Loucy (cell line): ENCODE measurements around the gene CSGALNACT2.

ENCODE experiments used
- H2AFZ ChIP-seq: fragments of 200-600 bp; sonication (generic); 2 replicates; pipeline ENCODE4 v1.6.0; 2016; ENCODE audit warnings: antibody characterized with exemption, mild to moderate bottlenecking, low read length, moderate library complexity
- H3F3A ChIP-seq: fragments of 200-600 bp; 2 replicates; pipeline ENCODE4 v1.6.0; 2016; ENCODE audit warnings: antibody characterized with exemption, low read depth, mild to moderate bottlenecking
- H3K27me3 ChIP-seq: fragments of 200-600 bp; sonication (generic); 2 replicates; pipeline ENCODE4 v1.6.1; 2014; ENCODE audit warnings: low read length, mild to moderate bottlenecking; ENCODE audit not compliant: insufficient read depth, poor library complexity, severe bottlenecking
- H3K36me3 ChIP-seq: fragments of 200-600 bp; sonication (generic); 2 replicates; pipeline ENCODE4 v1.6.1; 2016; ENCODE audit warnings: low read length; ENCODE audit not compliant: insufficient read depth
- H3K4me1 ChIP-seq: fragments of 200-600 bp; sonication (generic); 2 replicates; pipeline ENCODE4 v1.5.1; 2014; ENCODE audit warnings: low read length, mild to moderate bottlenecking; ENCODE audit not compliant: insufficient read depth, poor library complexity, severe bottlenecking
- H3K4me2 ChIP-seq: fragments of 200-600 bp; sonication (generic); 2 replicates; pipeline ENCODE4 v1.6.0; 2014; ENCODE audit warnings: antibody characterized with exemption, low read length, low read depth, mild to moderate bottlenecking; ENCODE audit not compliant: poor library complexity, severe bottlenecking
- H3K4me3 ChIP-seq: fragments of 200-600 bp; sonication (generic); 2 replicates; pipeline ENCODE4 v1.5.1; 2014; ENCODE audit warnings: low read length, mild to moderate bottlenecking, mixed read lengths; ENCODE audit not compliant: poor library complexity, severe bottlenecking
- H3K79me2 ChIP-seq: fragments of 200-600 bp; sonication (generic); 2 replicates; pipeline ENCODE4 v1.6.1; 2014; ENCODE audit warnings: low read length; ENCODE audit not compliant: insufficient read depth
- H3K9ac ChIP-seq: fragments of 200-600 bp; sonication (generic); 2 replicates; pipeline ENCODE4 v1.6.0; 2014; ENCODE audit warnings: mild to moderate bottlenecking, low read depth, low read length, moderate library complexity; ENCODE audit not compliant: poor library complexity, severe bottlenecking
- H3K9me2 ChIP-seq: fragments of 200-600 bp; sonication (generic); replicated peaks from 2 replicates; pipeline ENCODE4 v1.6.1; 2016; ENCODE audit warnings: low read depth, low read length, mixed read lengths
- H3K9me3 ChIP-seq: fragments of 200-600 bp; sonication (generic); 2 replicates; pipeline ENCODE4 v1.6.1; 2014; ENCODE audit warnings: mild to moderate bottlenecking, antibody characterized with exemption, low read length, low read depth; ENCODE audit not compliant: insufficient read depth
- H4K20me1 ChIP-seq: fragments of 200-600 bp; sonication (generic); 2 replicates; pipeline ENCODE4 v1.6.0; 2014; ENCODE audit warnings: antibody characterized with exemption, low read length, mild to moderate bottlenecking; ENCODE audit not compliant: insufficient read depth, poor library complexity, severe bottlenecking
- CTCF ChIP-seq: fragments of 200-600 bp; sonication (generic); conservative IDR thresholded peaks from 2 replicates; pipeline ENCODE4 v1.5.1; 2014; ENCODE audit warnings: mild to moderate bottlenecking, antibody characterized with exemption, low read length
- EZH2phosphoT487 ChIP-seq: fragments of 200-600 bp; IDR thresholded peaks from 2 replicates; pipeline ENCODE4 v1.6.1; 2018; ENCODE audit warnings: antibody characterized with exemption, mild to moderate bottlenecking, moderate library complexity, borderline replicate concordance

CSGALNACT2 gene

GRCh38 chr10:43110338-43111071 is 27.7 kb upstream of the CSGALNACT2 start:
- no peaks in the 10 kb centered on the region for H3K9me3 ChIP-seq
- no peak for TF ChIP-seq CTCF
- no peak for TF ChIP-seq EZH2phosphoT487
- H2AFZ ChIP-seq: no peak overlapping the region
- no peak overlapping the region for H3K4me3 ChIP-seq
- no peak overlapping the region for H3K4me2 ChIP-seq
- no peaks in the 10 kb centered on the region for H3K79me2 ChIP-seq
- no peaks in the 10 kb centered on the region for H3F3A ChIP-seq
- H3K36me3 ChIP-seq: no peaks in the 10 kb centered on the region
- no peaks in the 10 kb centered on the region for H4K20me1 ChIP-seq
- no peaks in the 10 kb centered on the region for H3K27me3 ChIP-seq
- H3K4me1 ChIP-seq: peaks cover 12% of the 10 kb centered on the region
- H3K9me2 ChIP-seq: no peaks in the 10 kb centered on the region
- no peak overlapping the region for H3K9ac ChIP-seq

GRCh38 chr10:43111101-43111500 is 27.1 kb upstream of the CSGALNACT2 start:
- Histone ChIP-seq H3K4me2 (no peak overlapping the region), H3K27me3 (no peaks in the 10 kb centered on the region), H3K36me3 (no peaks in the 10 kb centered on the region), H3K9me3 (no peaks in the 10 kb centered on the region), H2AFZ (no peak overlapping the region), H3K79me2 (no peaks in the 10 kb centered on the region), H3K4me1 (peaks cover 7% of the 10 kb centered on the region), H3F3A (no peaks in the 10 kb centered on the region), H3K4me3 (no peak overlapping the region), H4K20me1 (no peaks in the 10 kb centered on the region), H3K9ac (no peak overlapping the region), H3K9me2 (no peaks in the 10 kb centered on the region)
- TF ChIP-seq EZH2phosphoT487: no peak
- no peak for TF ChIP-seq CTCF

- H3K36me3 ChIP-seq: no peaks in the 10 kb centered on the region
- no peak overlapping the region for H2AFZ ChIP-seq
- no peak overlapping the region for H3K9ac ChIP-seq
- H3K4me2 ChIP-seq: no peak overlapping the region
- no peaks in the 10 kb centered on the region for H4K20me1 ChIP-seq
- no peaks in the 10 kb centered on the region for H3K4me1 ChIP-seq
- H3F3A ChIP-seq: no peaks in the 10 kb centered on the region
- no peak for TF ChIP-seq CTCF
- no peak for TF ChIP-seq EZH2phosphoT487
- H3K27me3 ChIP-seq: no peaks in the 10 kb centered on the region
- no peak overlapping the region for H3K4me3 ChIP-seq
- no peaks in the 10 kb centered on the region for H3K79me2 ChIP-seq
- no peaks in the 10 kb centered on the region for H3K9me2 ChIP-seq
- H3K9me3 ChIP-seq: no peaks in the 10 kb centered on the region
Observed at GRCh38 chr10:43111921-43112607, 26.2 kb upstream of the CSGALNACT2 start.
